GM18517 (cell line): ENCODE measurements around the gene SNTA1.
"Not testable (repeated sequence)": the region's sequence is repeated elsewhere in the genome, so short reads cannot be mapped to it uniquely, and the experiment has no call there.

Source experiments
- ATAC-seq: cut with Tn5 transposase; IDR thresholded peaks from one replicate; pipeline ENCODE4 v1.9.1; 2021; ENCODE audit warnings: mild to moderate bottlenecking, moderate library complexity; ENCODE audit not compliant: unreplicated experiment

SNTA1 gene

GRCh38 chr20:33466303-33466646, 22.7 kb upstream of the SNTA1 start:
- ATAC-seq = no peak

GRCh38 chr20:33465481-33466302, 22.1 kb upstream of the SNTA1 start:
- ATAC-seq = no peak

GRCh38 chr20:33464759-33465158, 21.2 kb upstream of the SNTA1 start:
- ATAC-seq = not testable (repeated sequence)

- ATAC-seq = no peak
Observed at GRCh38 chr20:33463332-33464101, 20.0 kb upstream of the SNTA1 start.

GRCh38 chr20:33460711-33461110, 17.1 kb upstream of the SNTA1 start:
- ATAC-seq = no peak

- no peak for ATAC-seq
Observed at GRCh38 chr20:33459599-33459998, 16.0 kb upstream of the SNTA1 start.

- not testable (repeated sequence) for ATAC-seq
Observed at GRCh38 chr20:33456916-33457642, 13.5 kb upstream of the SNTA1 start.

- no peak for ATAC-seq
Observed at GRCh38 chr20:33450867-33451266, 7.3 kb upstream of the SNTA1 start.

GRCh38 chr20:33445881-33446625, 2.5 kb upstream of the SNTA1 start:
- ATAC-seq = no peak

- ATAC-seq = no peak
Observed at GRCh38 chr20:33444797-33445560, 1.4 kb upstream of the SNTA1 start.

GRCh38 chr20:33443006-33443511, 504 bp downstream of the SNTA1 start:
- no peak for ATAC-seq

- no peak for ATAC-seq
Observed at GRCh38 chr20:33442136-33443005, 1.2 kb downstream of the SNTA1 start.

GRCh38 chr20:33441142-33441955, 2.2 kb downstream of the SNTA1 start:
- no peak for ATAC-seq

- ATAC-seq = not testable (repeated sequence)
Observed at GRCh38 chr20:33440562-33440961, 3.0 kb downstream of the SNTA1 start.

- ATAC-seq = no peak
Observed at GRCh38 chr20:33438481-33438880, 5.1 kb downstream of the SNTA1 start.

GRCh38 chr20:33437141-33437911, 6.2 kb downstream of the SNTA1 start:
- ATAC-seq = no peak

GRCh38 chr20:33434434-33434833, 9.1 kb downstream of the SNTA1 start:
- ATAC-seq = no peak
